ENCODE results near the gene UGDH.

GRCh38 chr4:39526765-39527295 lies 409 bp downstream of the UGDH start:
- TF ChIP-seq CTCF (IDR thresholded peaks at IDR 0.05; ENCODE audit: extremely low read depth in 1 of 2, insufficient read depth in 1 of 2, low read depth in 1 of 2, low read length in 2 of 2) (no peak), POLR2A (IDR thresholded peaks at IDR 0.05; ENCODE audit: low read depth, low read length) (no peak), GATA2 (IDR thresholded peaks at IDR 0.05; ENCODE audit: insufficient read depth, insufficient read length, low read depth, low read length) (no peak), POLR2AphosphoS5 (IDR thresholded peaks at IDR 0.05; ENCODE audit: insufficient read depth, low read depth, low read length) (no peak), EZH2 (IDR thresholded peaks at IDR 0.05; ENCODE audit: borderline replicate concordance, low read depth, low read length, severe bottlenecking) (no peak), MAX (IDR thresholded peaks at IDR 0.05; ENCODE audit: insufficient read depth, insufficient read length) (no peak), JUN (IDR thresholded peaks at IDR 0.05; ENCODE audit: borderline replicate concordance, insufficient read depth, insufficient read length, low read depth) (no peak), FOS (IDR thresholded peaks at IDR 0.05; ENCODE audit: borderline replicate concordance, insufficient read depth, low read length) (no peak), MYC (IDR thresholded peaks at IDR 0.05; ENCODE audit: low read depth, low read length) (no peak)
